NK-92 (cell line): ENCODE data around the gene RPS6KA3.
"Not testable (repeated sequence)": the region's sequence is repeated elsewhere in the genome, so short reads cannot be mapped to it uniquely, and the experiment has no call there.

ENCODE experiments used
- DNase-seq: peaks from one replicate; lab custom pipeline; 2025; ENCODE audit not compliant: unreplicated experiment; lab: John Stamatoyannopoulos, UW

The RPS6KA3 gene

DNA sequence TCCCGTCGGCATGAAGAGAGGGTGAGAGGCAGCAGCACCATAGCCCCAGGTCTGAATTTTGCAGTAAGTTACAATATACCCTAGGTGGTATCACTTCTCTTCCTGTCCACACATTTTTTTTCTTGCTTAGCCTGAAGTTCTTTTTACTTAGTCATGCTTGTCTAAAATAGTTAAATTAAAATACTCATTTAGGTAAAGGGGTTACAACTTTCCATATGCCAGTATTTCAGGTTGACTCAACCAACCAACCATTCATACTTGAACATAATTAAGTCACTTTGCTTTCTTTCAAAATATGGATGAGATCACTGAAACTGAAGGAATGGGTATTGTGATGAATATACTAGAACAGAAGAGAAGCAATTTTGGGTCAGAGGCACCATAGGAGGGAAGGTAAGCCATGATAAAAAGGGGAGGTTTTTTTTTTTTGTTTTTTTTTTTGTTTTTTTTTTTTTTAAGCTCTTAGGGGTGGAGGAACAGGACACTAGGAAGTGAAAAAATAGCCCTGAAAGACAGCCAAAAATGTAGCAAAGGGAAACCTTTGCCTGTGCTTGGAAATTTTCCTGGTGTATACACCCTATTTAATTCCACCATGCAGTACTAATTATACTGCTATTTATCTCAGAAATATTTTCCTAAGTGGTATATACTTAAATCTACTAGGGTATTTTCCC is 41.8 kb downstream of the RPS6KA3 start:
- no peak for DNase-seq

GRCh38 chrX:20221902-20222301 is 44.8 kb downstream of the RPS6KA3 start:
- DNase-seq, result no peak

DNA sequence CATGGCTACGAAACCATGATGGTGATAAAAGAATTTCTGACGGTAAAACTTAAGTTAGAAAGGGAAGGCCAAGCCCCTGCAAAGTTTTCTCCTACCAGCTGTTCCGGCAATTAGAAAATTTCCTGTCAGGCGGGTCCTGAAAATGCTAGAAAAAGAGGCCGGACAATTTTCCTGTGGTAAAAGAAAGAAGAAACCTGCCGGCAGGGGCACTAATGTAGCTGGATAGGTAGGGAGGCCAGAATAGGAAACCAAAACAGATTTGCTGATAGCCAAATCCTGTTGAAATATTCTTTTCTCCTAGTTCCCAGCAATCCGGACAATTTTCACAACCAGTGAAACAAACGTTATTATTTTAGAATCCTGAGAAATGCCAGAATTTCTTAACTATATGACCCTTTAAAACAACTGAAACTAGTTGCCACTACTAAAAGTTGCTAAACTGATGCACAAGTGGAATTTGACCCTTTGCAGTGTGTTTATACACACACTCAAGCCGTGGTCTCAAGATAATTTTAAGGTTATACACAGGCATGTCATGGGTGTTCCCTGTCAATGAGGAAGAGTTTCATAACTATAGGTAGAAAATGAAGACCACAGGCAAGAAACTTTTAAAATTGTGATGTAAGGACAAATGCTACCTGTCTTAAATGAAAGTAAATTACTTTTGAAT is 47.7 kb downstream of the RPS6KA3 start:
- no peak for DNase-seq

DNA sequence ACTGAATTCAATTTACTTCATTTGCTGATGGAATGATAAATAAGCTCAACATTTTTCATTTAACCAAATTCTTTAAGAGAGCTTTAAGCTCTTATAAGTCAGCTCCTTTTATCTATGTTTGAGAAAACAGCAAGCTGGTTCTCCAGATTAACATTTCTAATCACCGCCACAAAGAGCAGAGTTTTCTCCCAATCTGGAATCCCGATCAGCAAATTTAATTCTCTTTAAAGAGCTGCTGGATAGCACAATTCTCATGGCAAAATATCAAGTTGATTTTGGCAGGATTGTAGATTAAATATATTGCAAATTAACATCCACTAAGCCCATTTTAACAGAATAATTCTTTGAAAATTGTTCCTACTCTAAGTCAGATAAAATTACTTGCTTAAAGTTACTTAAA is 48.8 kb downstream of the RPS6KA3 start:
- no peak for DNase-seq

GRCh38 chrX:20217271-20217670 is 49.4 kb downstream of the RPS6KA3 start:
- DNase-seq, result no peak

- no peak for DNase-seq
These were observed 51.1 kb downstream of the RPS6KA3 start for GRCh38 chrX:20215565-20215964.

DNA sequence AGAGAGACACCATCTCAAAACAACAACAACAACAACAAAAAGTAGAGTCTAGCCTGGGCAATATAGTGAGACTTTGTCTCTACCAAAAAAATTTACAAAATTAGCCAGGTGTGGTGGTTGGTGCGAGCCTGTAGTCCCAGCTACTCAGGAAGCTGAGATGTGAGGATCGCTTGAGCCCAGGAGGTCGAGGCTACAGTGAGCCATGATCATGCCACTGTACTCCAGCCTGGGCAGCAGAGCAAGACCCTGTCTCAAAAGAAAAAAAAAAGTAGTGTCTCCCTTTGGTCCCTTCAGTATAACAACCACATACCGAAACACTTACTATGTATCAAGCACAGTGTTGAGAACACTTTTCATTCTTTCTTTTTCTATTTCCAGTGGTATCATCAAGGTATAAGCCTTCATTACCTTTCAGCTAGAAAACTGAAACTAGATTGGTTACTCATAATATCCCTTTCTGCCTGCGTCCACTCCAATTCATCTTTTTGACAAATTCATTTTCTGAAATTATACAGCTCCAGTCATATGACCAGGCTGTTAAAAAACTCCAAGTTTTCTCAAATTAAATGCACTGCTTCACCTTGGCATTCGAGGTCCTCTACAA is 54.1 kb downstream of the RPS6KA3 start:
- DNase-seq, result no peak

DNA sequence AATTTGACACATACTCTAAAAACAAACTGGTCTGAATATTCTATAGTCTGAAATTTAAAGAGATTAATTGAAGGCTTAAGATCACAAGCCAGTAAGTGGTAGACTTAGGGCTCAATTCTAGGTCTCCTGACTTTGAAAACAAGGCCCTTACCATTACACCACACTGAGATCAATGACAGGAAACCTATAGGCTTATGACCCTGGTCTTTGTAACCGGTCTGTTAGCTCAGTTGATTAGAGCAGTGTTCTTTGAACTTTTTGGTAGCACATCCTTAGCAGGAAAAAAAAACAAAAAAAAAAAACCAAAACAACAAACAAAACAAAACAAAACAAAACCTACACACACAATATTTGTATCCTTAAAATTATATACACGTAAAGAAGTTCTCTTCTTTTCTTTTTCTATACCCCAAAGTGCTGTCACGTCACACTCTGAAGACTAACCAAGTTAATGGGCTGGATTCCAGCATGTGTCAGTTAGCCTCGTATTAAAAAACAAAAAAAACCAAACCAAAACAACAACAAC is 55.4 kb downstream of the RPS6KA3 start:
- no peak for DNase-seq

GRCh38 chrX:20205927-20206708 is 60.6 kb downstream of the RPS6KA3 start:
- DNase-seq, result no peak

- DNase-seq, result no peak
These were observed 62.4 kb downstream of the RPS6KA3 start for GRCh38 chrX:20204351-20204750.

- no peak for DNase-seq
These were observed 69.0 kb downstream of the RPS6KA3 start for GRCh38 chrX:20197641-20198210.

GRCh38 chrX:20189171-20189570 is 77.5 kb downstream of the RPS6KA3 start:
- DNase-seq, result no peak

- DNase-seq, result no peak
These were observed 84.9 kb downstream of the RPS6KA3 start for GRCh38 chrX:20181598-20182329.

GRCh38 chrX:20177093-20177492 is 89.6 kb downstream of the RPS6KA3 start:
- no peak for DNase-seq

- DNase-seq, result no peak
These were observed 92.9 kb downstream of the RPS6KA3 start for GRCh38 chrX:20173856-20174255.

GRCh38 chrX:20173313-20173712 is 93.4 kb downstream of the RPS6KA3 start:
- DNase-seq, result no peak

- no peak for DNase-seq
These were observed 94.8 kb downstream of the RPS6KA3 start for GRCh38 chrX:20171887-20172286.

- not testable (repeated sequence) for DNase-seq
These were observed 104.2 kb downstream of the RPS6KA3 start for GRCh38 chrX:20162516-20162915.

GRCh38 chrX:20159797-20160385 is 106.8 kb downstream of the RPS6KA3 start:
- DNase-seq, result no peak

DNA sequence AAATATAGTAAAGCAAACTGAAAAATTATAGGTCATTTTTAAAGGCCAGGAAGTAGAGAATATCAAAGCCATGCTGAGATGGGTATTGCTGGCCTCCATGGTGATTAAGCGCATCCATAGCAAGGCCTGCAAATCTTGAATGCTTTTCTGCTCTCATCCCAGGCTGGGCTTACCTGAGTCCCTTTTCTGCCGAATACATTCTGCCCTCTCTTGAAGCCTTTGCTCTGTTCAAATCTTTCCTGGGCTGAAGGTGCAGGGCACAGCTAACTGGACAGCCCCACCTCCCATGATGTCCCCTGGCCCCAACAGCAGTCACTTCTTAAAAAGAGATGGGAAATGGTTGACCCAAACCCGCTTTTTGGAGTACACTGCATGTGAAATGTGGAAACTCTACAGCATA is 115.0 kb downstream of the RPS6KA3 start:
- no peak for DNase-seq
